Measurements from ENCODE around the gene CCDC43.
"Not testable (repeated sequence)": the region's sequence is repeated elsewhere in the genome, so short reads cannot be mapped to it uniquely, and the experiment has no call there.

CCDC43 gene

GRCh38 chr17:44683303-44683702, 6.3 kb downstream of the CCDC43 start:
- H3K9ac ChIP-seq (ENCODE audit: low read length); H3K27me3 ChIP-seq (ENCODE audit: insufficient read depth, low read length); H2BK120ac ChIP-seq (ENCODE audit: insufficient read depth, low read length, poor library complexity); H3K27ac ChIP-seq (ENCODE audit: low read depth, low read length); H3K18ac ChIP-seq (ENCODE audit: low read length); H4K91ac ChIP-seq (ENCODE audit: low read depth, low read length); H3K79me2 ChIP-seq (ENCODE audit: control insufficient read depth, insufficient read depth, low read length, poor library complexity); H3K4me3 ChIP-seq (ENCODE audit: low read depth, low read length); H4K12ac ChIP-seq (ENCODE audit: low read depth, low read length); H3K4me2 ChIP-seq (ENCODE audit: low read length); H2AK5ac ChIP-seq (ENCODE audit: low read length); H2AFZ ChIP-seq (ENCODE audit: insufficient read depth, low read length, poor library complexity); H2BK12ac ChIP-seq (ENCODE audit: low read length); H3K79me1 ChIP-seq (ENCODE audit: low read length); H2BK5ac ChIP-seq (ENCODE audit: low read depth, low read length, poor library complexity); H3K23ac ChIP-seq (ENCODE audit: low read length); H3K4ac ChIP-seq (ENCODE audit: low read depth, low read length); H3K9me3 ChIP-seq (ENCODE audit: insufficient read depth, low read depth, low read length); DNase-seq; H4K8ac ChIP-seq (ENCODE audit: low read depth, low read length); H3K4me1 ChIP-seq (ENCODE audit: control insufficient read depth in 1 of 2, insufficient read depth in 2 of 2, low read length in 2 of 2); H3K14ac ChIP-seq (ENCODE audit: low read length): not testable (repeated sequence)
- peaks cover 9 to 19% of the 10 kb centered on the region in 2 experiments for H3K36me3 ChIP-seq (ENCODE audit: control insufficient read depth in 1 of 2, insufficient read depth in 2 of 2, low read length in 2 of 2)
- WGBS (ENCODE audit: extremely low coverage, insufficient coverage, insufficient read length) = no CpG with 5 or more reads among the region's 4 CpGs

GRCh38 chr17:44677136-44677535, 12.4 kb downstream of the CCDC43 start:
- Histone ChIP-seq H4K12ac (ENCODE audit: low read depth, low read length) (no peak overlapping the region), H2BK12ac (ENCODE audit: low read length) (no peak overlapping the region), H2BK5ac (ENCODE audit: low read depth, low read length, poor library complexity) (no peak overlapping the region), H3K9me3 (ENCODE audit: insufficient read depth, low read depth, low read length) (no peaks in the 10 kb centered on the region), H3K18ac (ENCODE audit: low read length) (no peak overlapping the region), H3K4me2 (ENCODE audit: low read length) (no peak overlapping the region), H3K4me1 (ENCODE audit: control insufficient read depth in 1 of 2, insufficient read depth in 2 of 2, low read length in 2 of 2) (no peaks in the 10 kb centered on the region), H3K4ac (ENCODE audit: low read depth, low read length) (no peak overlapping the region), H3K27me3 (ENCODE audit: insufficient read depth, low read length) (no peaks in the 10 kb centered on the region), H2AK5ac (ENCODE audit: low read length) (no peak overlapping the region), H3K79me1 (ENCODE audit: low read length) (no peaks in the 10 kb centered on the region), H2BK120ac (ENCODE audit: insufficient read depth, low read length, poor library complexity) (no peak overlapping the region), H3K4me3 (ENCODE audit: low read depth, low read length) (no peak overlapping the region), H2AFZ (ENCODE audit: insufficient read depth, low read length, poor library complexity) (no peak overlapping the region), H3K9ac (ENCODE audit: low read length) (no peak overlapping the region), H3K23ac (ENCODE audit: low read length) (no peak overlapping the region), H3K36me3 (ENCODE audit: control insufficient read depth in 1 of 2, insufficient read depth in 2 of 2, low read length in 2 of 2) (peaks cover 7 to 9% of the 10 kb centered on the region in 2 experiments), H3K27ac (ENCODE audit: low read depth, low read length) (no peak overlapping the region), H3K79me2 (ENCODE audit: control insufficient read depth, insufficient read depth, low read length, poor library complexity) (peaks cover 1% of the 10 kb centered on the region), H4K91ac (ENCODE audit: low read depth, low read length) (no peak overlapping the region), H3K14ac (ENCODE audit: low read length) (no peak overlapping the region), H4K8ac (ENCODE audit: low read depth, low read length) (no peak overlapping the region)
- WGBS (ENCODE audit: extremely low coverage, insufficient coverage, insufficient read length) = no CpG with 5 or more reads among the region's 2 CpGs
- DNase-seq = no peak

GRCh38 chr17:44673893-44674292, 15.7 kb downstream of the CCDC43 start:
- no peak overlapping the region for H3K9ac ChIP-seq (ENCODE audit: low read length)
- H2BK120ac ChIP-seq (ENCODE audit: insufficient read depth, low read length, poor library complexity) = no peak overlapping the region
- no peaks in the 10 kb centered on the region for H3K27me3 ChIP-seq (ENCODE audit: insufficient read depth, low read length)
- H3K18ac ChIP-seq (ENCODE audit: low read length) = no peak overlapping the region
- no peak overlapping the region for H2AK5ac ChIP-seq (ENCODE audit: low read length)
- no peak overlapping the region for H3K27ac ChIP-seq (ENCODE audit: low read depth, low read length)
- no peak for DNase-seq
- H2BK12ac ChIP-seq (ENCODE audit: low read length) = no peak overlapping the region
- no peak overlapping the region for H2AFZ ChIP-seq (ENCODE audit: insufficient read depth, low read length, poor library complexity)
- H3K36me3 ChIP-seq (ENCODE audit: control insufficient read depth in 1 of 2, insufficient read depth in 2 of 2, low read length in 2 of 2) = peaks cover 2% of the 10 kb centered on the region in 2 experiments
- H3K14ac ChIP-seq (ENCODE audit: low read length) = no peak overlapping the region
- H3K79me1 ChIP-seq (ENCODE audit: low read length) = no peaks in the 10 kb centered on the region
- no peak overlapping the region for H3K4me3 ChIP-seq (ENCODE audit: low read depth, low read length)
- no peaks in the 10 kb centered on the region for H3K9me3 ChIP-seq (ENCODE audit: insufficient read depth, low read depth, low read length)
- no peak overlapping the region for H2BK5ac ChIP-seq (ENCODE audit: low read depth, low read length, poor library complexity)
- H3K79me2 ChIP-seq (ENCODE audit: control insufficient read depth, insufficient read depth, low read length, poor library complexity) = peaks cover 1% of the 10 kb centered on the region
- no peak overlapping the region for H4K91ac ChIP-seq (ENCODE audit: low read depth, low read length)
- no peak overlapping the region for H3K4me2 ChIP-seq (ENCODE audit: low read length)
- WGBS (ENCODE audit: extremely low coverage, insufficient coverage, insufficient read length) = no CpG with 5 or more reads among the region's 2 CpGs
- no peak overlapping the region for H3K4ac ChIP-seq (ENCODE audit: low read depth, low read length)
- H4K8ac ChIP-seq (ENCODE audit: low read depth, low read length) = no peak overlapping the region
- no peak overlapping the region for H4K12ac ChIP-seq (ENCODE audit: low read depth, low read length)
- no peaks in the 10 kb centered on the region for H3K4me1 ChIP-seq (ENCODE audit: control insufficient read depth in 1 of 2, insufficient read depth in 2 of 2, low read length in 2 of 2)
- H3K23ac ChIP-seq (ENCODE audit: low read length) = no peak overlapping the region

- no peak overlapping the region for H3K23ac ChIP-seq (ENCODE audit: low read length)
- no peak overlapping the region for H2AFZ ChIP-seq (ENCODE audit: insufficient read depth, low read length, poor library complexity)
- H3K4ac ChIP-seq (ENCODE audit: low read depth, low read length) = no peak overlapping the region
- no peak overlapping the region for H4K12ac ChIP-seq (ENCODE audit: low read depth, low read length)
- no peaks in the 10 kb centered on the region for H3K27me3 ChIP-seq (ENCODE audit: insufficient read depth, low read length)
- no peak overlapping the region for H3K14ac ChIP-seq (ENCODE audit: low read length)
- no peak overlapping the region for H3K4me3 ChIP-seq (ENCODE audit: low read depth, low read length)
- H3K36me3 ChIP-seq (ENCODE audit: control insufficient read depth in 1 of 2, insufficient read depth in 2 of 2, low read length in 2 of 2) = no peaks in the 10 kb centered on the region
- no peak overlapping the region for H3K27ac ChIP-seq (ENCODE audit: low read depth, low read length)
- H2AK5ac ChIP-seq (ENCODE audit: low read length) = no peak overlapping the region
- H2BK12ac ChIP-seq (ENCODE audit: low read length) = no peak overlapping the region
- no peaks in the 10 kb centered on the region for H3K9me3 ChIP-seq (ENCODE audit: insufficient read depth, low read depth, low read length)
- no peak overlapping the region for H4K8ac ChIP-seq (ENCODE audit: low read depth, low read length)
- no peak overlapping the region for H3K4me2 ChIP-seq (ENCODE audit: low read length)
- H4K91ac ChIP-seq (ENCODE audit: low read depth, low read length) = no peak overlapping the region
- H3K4me1 ChIP-seq (ENCODE audit: control insufficient read depth in 1 of 2, insufficient read depth in 2 of 2, low read length in 2 of 2) = no peaks in the 10 kb centered on the region
- no peaks in the 10 kb centered on the region for H3K79me1 ChIP-seq (ENCODE audit: low read length)
- no peak overlapping the region for H2BK5ac ChIP-seq (ENCODE audit: low read depth, low read length, poor library complexity)
- no peak overlapping the region for H3K9ac ChIP-seq (ENCODE audit: low read length)
- H2BK120ac ChIP-seq (ENCODE audit: insufficient read depth, low read length, poor library complexity) = no peak overlapping the region
- H3K18ac ChIP-seq (ENCODE audit: low read length) = no peak overlapping the region
- peak in 1 of 2 donors; percentile 58 for DNase-seq
- H3K79me2 ChIP-seq (ENCODE audit: control insufficient read depth, insufficient read depth, low read length, poor library complexity) = no peaks in the 10 kb centered on the region
Measured at GRCh38 chr17:44672479-44673093, 17.0 kb downstream of the CCDC43 start.

Measured in trophoblast cell (in vitro differentiated cells and primary cell).